ENCODE measurements around the gene GADL1.

GADL1 gene

DNA sequence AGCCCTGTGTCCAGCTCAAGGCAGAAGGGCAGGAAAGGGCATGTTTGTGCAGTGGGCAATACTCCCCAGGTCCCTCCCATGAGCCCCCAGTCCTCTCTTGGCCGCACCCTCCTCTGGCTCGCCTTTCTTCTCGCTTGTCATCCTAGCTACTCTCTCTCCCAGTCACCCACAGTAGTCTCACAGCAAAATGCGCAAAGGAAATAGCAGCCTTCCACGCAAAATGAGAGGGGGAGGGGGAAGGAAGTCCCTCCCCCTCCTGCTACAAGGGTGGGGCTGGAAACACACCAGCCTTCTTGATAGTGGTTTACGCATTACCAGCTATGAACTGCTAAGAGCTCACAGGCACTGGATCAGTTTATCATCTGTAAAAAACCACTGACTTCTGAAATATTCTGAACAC is 83.8 kb downstream of the GADL1 start:
- TF ChIP-seq, protein P1, sequence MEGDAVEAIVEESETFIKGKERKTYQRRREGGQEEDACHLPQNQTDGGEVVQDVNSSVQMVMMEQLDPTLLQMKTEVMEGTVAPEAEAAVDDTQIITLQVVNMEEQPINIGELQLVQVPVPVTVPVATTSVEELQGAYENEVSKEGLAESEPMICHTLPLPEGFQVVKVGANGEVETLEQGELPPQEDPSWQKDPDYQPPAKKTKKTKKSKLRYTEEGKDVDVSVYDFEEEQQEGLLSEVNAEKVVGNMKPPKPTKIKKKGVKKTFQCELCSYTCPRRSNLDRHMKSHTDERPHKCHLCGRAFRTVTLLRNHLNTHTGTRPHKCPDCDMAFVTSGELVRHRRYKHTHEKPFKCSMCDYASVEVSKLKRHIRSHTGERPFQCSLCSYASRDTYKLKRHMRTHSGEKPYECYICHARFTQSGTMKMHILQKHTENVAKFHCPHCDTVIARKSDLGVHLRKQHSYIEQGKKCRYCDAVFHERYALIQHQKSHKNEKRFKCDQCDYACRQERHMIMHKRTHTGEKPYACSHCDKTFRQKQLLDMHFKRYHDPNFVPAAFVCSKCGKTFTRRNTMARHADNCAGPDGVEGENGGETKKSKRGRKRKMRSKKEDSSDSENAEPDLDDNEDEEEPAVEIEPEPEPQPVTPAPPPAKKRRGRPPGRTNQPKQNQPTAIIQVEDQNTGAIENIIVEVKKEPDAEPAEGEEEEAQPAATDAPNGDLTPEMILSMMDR (IDR thresholded peaks at IDR 0.05): no peak

DNA sequence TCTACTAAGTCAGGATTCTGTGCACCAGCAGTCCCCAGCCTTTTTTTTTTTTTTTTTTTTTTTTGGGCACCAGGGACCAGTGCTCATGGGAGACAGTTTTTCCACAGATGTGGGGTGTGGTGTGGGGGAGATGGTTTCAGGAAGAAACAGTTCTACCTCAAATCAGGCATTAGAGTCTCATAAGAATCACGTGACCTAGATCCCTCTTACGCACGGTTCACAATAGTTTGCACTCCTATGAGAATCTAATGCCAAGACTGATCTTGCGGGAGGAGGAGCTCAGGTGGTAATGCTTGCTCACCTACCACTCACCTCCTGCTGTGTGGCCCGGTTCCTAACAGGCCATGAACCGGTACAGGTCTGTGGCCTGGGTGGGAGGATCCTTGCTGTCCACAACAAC is 88.8 kb downstream of the GADL1 start:
- TF ChIP-seq, protein P1 (IDR thresholded peaks at IDR 0.05): no peak

DNA sequence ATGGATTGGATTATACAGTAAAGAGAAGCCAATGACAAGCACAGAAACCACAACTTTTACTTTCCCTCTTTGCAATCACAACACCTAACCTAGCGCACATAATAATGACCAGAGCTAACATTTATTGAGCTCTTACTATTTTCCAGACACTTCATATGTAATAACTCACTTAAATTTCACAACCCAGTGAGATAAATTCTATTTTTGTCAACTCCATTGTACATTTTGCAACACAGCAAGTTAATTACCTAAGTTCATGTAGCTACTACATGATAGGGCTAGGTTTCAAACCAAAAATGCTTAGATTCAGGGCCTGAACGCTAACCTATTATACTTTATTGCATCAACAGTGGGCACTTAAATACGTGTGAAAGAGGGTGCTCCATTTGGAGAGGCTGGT is 89.5 kb downstream of the GADL1 start:
- TF ChIP-seq, protein P1 (IDR thresholded peaks at IDR 0.05): no peak

DNA sequence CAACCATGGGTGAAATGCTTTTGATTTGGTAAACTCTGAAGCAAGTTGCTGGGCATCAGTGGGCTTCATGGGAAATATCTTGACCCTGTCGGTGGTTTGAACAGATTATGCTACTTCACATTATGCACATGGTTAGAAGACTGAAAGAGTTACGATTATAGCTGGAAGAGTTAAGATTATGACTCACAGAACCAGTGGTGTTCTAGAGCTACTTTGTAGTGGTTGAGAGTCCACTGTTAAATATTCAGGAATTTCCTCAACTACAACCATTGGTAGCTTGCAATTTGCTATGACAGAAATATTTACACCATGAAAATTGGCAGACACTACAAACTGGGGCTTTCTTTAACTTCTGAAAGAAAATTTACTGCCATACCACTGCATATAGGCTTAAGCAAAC is 99.3 kb downstream of the GADL1 start:
- TF ChIP-seq, protein P1 (IDR thresholded peaks at IDR 0.05): no peak

DNA sequence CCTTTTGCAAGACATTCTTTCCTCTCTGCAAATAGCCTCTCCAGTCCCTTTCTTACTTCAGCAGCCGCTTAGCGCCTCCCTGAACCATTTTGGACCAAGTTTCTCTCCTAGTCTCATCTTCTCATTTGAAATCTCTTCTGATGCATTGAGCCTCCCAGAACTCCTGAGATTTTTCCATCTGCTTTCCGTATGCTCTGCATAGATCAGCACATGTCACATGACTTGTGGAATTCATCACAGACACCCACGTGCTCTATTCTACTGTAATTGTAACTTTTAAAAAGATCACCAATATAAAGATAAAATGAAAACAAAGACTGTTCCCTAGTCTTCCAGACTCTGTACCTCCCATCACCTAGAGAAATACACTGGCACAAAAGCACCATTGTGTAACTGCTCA is 100.7 kb downstream of the GADL1 start:
- TF ChIP-seq, protein P1 (IDR thresholded peaks at IDR 0.05): no peak

DNA sequence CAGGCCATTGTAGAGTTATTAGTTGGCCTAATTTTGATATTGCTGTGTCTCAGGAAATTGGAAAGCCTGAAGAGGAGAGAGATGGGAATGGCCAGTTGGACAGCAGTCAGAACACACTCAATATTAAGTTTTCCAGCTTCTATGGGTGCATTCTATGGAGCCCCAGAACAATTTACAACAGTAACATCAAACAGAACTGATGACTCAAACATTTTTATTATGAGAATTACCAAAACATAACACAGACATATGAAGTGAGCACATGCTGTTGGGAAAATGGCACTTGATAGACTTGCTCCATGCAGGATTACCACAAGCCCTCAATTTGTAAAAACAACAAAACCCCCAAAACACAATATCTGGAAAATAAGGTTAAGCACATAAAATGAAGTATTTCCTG is 104.3 kb downstream of the GADL1 start:
- TF ChIP-seq, protein P1 (IDR thresholded peaks at IDR 0.05): no peak

DNA sequence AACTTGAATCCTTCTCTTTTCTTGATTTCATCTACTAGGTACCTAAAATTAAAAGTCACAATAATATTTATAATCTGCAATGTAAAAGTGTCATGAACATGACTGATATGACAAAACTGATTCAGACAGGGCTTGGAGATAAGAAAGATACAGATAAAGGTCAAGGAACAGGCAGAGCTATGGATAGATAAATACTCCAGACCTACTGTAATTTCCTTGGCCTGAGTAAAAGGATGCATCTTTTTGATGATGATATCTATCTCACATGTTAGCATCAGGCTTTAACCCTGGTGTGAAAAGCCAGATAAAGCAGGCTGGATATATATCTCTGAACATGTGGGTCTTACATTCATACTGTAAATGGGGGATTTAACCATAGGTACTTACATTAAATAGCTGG is 108.1 kb downstream of the GADL1 start:
- TF ChIP-seq, protein P1 (IDR thresholded peaks at IDR 0.05): no peak

DNA sequence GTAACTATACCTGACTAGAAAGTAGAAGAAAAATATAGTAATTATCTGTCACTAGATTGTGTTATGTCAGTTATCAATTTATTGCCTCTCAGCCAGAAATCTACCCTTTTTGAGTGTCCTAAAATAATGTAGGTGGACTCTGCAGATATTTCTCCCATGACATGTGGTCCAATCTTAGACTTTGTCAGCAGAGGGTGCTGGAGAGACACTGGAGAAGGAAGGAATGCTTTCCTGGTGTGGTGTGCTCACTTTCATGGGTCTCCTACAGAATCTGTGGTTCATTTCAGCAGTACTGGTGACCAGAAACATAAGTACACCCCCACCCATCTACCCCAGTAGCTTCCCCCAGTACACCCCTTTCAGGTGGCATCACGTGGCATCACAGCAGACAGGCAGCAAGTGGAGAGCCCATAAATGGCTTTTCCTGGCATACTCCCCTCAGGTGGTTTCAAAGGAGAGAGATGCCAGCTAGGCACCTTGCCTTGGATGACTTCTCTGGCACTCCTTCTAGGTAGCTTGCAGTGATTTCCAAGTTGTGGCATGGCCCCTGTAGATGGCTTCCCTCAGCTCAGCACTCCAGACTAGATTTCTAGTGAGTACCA is 114.7 kb downstream of the GADL1 start:
- TF ChIP-seq, protein P1 (IDR thresholded peaks at IDR 0.05): peak; percentile 66
